Natural killer cell (primary cell): ENCODE results near the gene INPP4A. TPM values are rescaled to one million over a fixed set of nuclear protein-coding genes. Genes with fewer than 3 reads are reported as not detected.

Experiments used
- ATAC-seq, 3 donors: fragments of 150-1000 bp in 2 of 3; fragments of 200-7000 bp in 1 of 3; cut with Tn5 transposase; 1 replicate in 1 of 3; 2 replicates in 2 of 3; pipeline ENCODE4 v1.10.0; 2021; ENCODE audit warnings: mild to moderate bottlenecking in 2 of 3, moderate library complexity in 2 of 3
- DNase-seq, 2 donors: peaks; one replicate each; pipeline versions ENCODE4 v3.0.0 to v3.0.0-alpha.2; 2013 to 2021; ENCODE audit warnings: mixed read lengths in 1 of 2
- H3K27ac ChIP-seq: one replicate; pipeline ENCODE4 v1.5.1; 2013; ENCODE audit warnings: mild to moderate bottlenecking, low read length
- H3K27me3 ChIP-seq: one replicate; pipeline ENCODE4 v1.6.1; 2013; ENCODE audit warnings: low read length; ENCODE audit not compliant: control insufficient read depth, insufficient read depth
- H3K36me3 ChIP-seq: one replicate; pipeline ENCODE4 v1.6.1; 2013; ENCODE audit warnings: low read length; ENCODE audit not compliant: control insufficient read depth, insufficient read depth
- H3K4me1 ChIP-seq: one replicate; pipeline ENCODE4 v1.6.1; 2013; ENCODE audit warnings: low read length; ENCODE audit not compliant: control insufficient read depth, insufficient read depth
- H3K4me3 ChIP-seq: one replicate; pipeline ENCODE4 v1.5.1; 2013; ENCODE audit warnings: low read length
- H3K9me3 ChIP-seq: one replicate; pipeline ENCODE4 v1.6.1; 2013; ENCODE audit warnings: low read length; ENCODE audit not compliant: control insufficient read depth, insufficient read depth
- H3K27ac Mint-ChIP-seq, 2 donors: one replicate each; pipeline ENCODE4 v1.8.0; 2022; ENCODE audit warnings: mild to moderate bottlenecking in 2 of 2, mixed read lengths in 2 of 2, moderate library complexity in 1 of 2
- H3K27me3 Mint-ChIP-seq, 2 donors: one replicate each; pipeline ENCODE4 v1.8.0; 2022; ENCODE audit warnings: low read depth in 2 of 2, mixed read lengths in 2 of 2
- H3K36me3 Mint-ChIP-seq: one replicate; pipeline ENCODE4 v1.8.0; 2022; ENCODE audit warnings: mixed read lengths
- H3K4me1 Mint-ChIP-seq, 2 donors: one replicate each; pipeline ENCODE4 v1.8.0; 2022; ENCODE audit warnings: mixed read lengths in 2 of 2
- H3K4me3 Mint-ChIP-seq: one replicate; pipeline ENCODE4 v1.8.0; 2022; ENCODE audit warnings: mild to moderate bottlenecking, moderate library complexity, mixed read lengths
- H3K9me3 Mint-ChIP-seq, 2 donors: one replicate each; pipeline ENCODE4 v1.8.0; 2022; ENCODE audit warnings: mixed read lengths in 2 of 2
- CTCF ChIP-seq: fragments of 200-600 bp; IDR thresholded peaks from one replicate; pipeline ENCODE4 v1.8.0; 2022; ENCODE audit warnings: antibody characterized with exemption
- WGBS: methylation state at CpG from one replicate; pipeline ENCODE4 v1.1.7; 2013; ENCODE audit warnings: missing lambda C conversion rate; ENCODE audit not compliant: insufficient coverage; 5-methylcytosine and 5-hydroxymethylcytosine counted together
- intact Hi-C: fragments of 100-400 bp; cut with micrococcal nuclease; formaldehyde crosslinking; loops from one replicate; pipeline ENCODE4 v1.14.2; 2022
- total RNA-seq, 4 donors: library from RNA; stranded (reverse); fragments of 120-200 nt in 1 of 4; gene quantifications; one replicate each; pipeline versions ENCODE4 v1.2.3 to v1.2.4, GENCODE V29; 2013 to 2022

INPP4A gene
- total RNA-seq, 3 donors from 2014 or later (not counting 1 experiment from before 2014, with no cell fraction given), result 192 to 243 (median 225) TPM

- Histone ChIP-seq H3K27ac (no peak overlapping the region), H3K9me3 (no peaks in the 10 kb centered on the region), H3K27me3 (no peaks in the 10 kb centered on the region), H3K4me3 (no peak overlapping the region), H3K4me1 (no peaks in the 10 kb centered on the region), H3K36me3 (peaks cover 40% of the 10 kb centered on the region)
- H3K9me3 Mint-ChIP-seq, result peaks cover 0 to 1% of the 10 kb centered on the region in 2 donors
- no peak overlapping the region for H3K4me3 Mint-ChIP-seq
- peaks cover 8 to 12% of the 10 kb centered on the region in 2 donors for H3K4me1 Mint-ChIP-seq
- intact Hi-C loops, result no loop called here
- WGBS, result no CpG with 5 or more reads among the region's 1 CpG
- no peak for ATAC-seq
- H3K27ac Mint-ChIP-seq, result peak overlapping the region; percentile 70 to 73
- DNase-seq, result no peak
- TF ChIP-seq CTCF, result no peak
- peaks cover 9% of the 10 kb centered on the region for H3K36me3 Mint-ChIP-seq
- no peaks in the 10 kb centered on the region for H3K27me3 Mint-ChIP-seq
Measured at GRCh38 chr2:98598781-98599428, 154.2 kb downstream of the INPP4A start.

GRCh38 chr2:98601532-98602132 is 157.0 kb downstream of the INPP4A start:
- peak; percentile 14 for TF ChIP-seq CTCF
- H3K27me3 Mint-ChIP-seq, result no peaks in the 10 kb centered on the region
- H3K27ac Mint-ChIP-seq, result peak overlapping the region; percentile 43 to 49
- Histone ChIP-seq H3K36me3 (peaks cover 39% of the 10 kb centered on the region), H3K27me3 (no peaks in the 10 kb centered on the region), H3K9me3 (no peaks in the 10 kb centered on the region), H3K4me1 (peaks cover 6% of the 10 kb centered on the region), H3K4me3 (no peak overlapping the region), H3K27ac (peak overlapping the region; percentile 11)
- peaks cover 21 to 28% of the 10 kb centered on the region in 2 donors for H3K4me1 Mint-ChIP-seq
- H3K9me3 Mint-ChIP-seq, result no peaks in the 10 kb centered on the region
- peak in 1 of 2 donors; percentile 42 for DNase-seq
- H3K36me3 Mint-ChIP-seq, result peaks cover 2% of the 10 kb centered on the region
- no peak overlapping the region for H3K4me3 Mint-ChIP-seq
- peak; percentile 54 to 83 (median 70) for ATAC-seq
- intact Hi-C loops, result no loop called here
- WGBS, result 91% methylated on average over 3 of the region's 3 CpGs

- peaks cover 28% of the 10 kb centered on the region for H3K36me3 ChIP-seq
- no peak overlapping the region for H3K27ac ChIP-seq
- H3K27me3 ChIP-seq, result no peaks in the 10 kb centered on the region
- peak overlapping the region; percentile 88 to 97 for H3K27ac Mint-ChIP-seq
- H3K9me3 Mint-ChIP-seq, result no peaks in the 10 kb centered on the region
- no peaks in the 10 kb centered on the region for H3K36me3 Mint-ChIP-seq
- intact Hi-C loops, result no loop called here
- WGBS, result 72% methylated on average over 2 of the region's 2 CpGs
- peaks cover 25% of the 10 kb centered on the region for H3K4me1 ChIP-seq
- no peaks in the 10 kb centered on the region for H3K27me3 Mint-ChIP-seq
- DNase-seq (no peak), ATAC-seq (no peak)
- no peak for TF ChIP-seq CTCF
- H3K4me3 Mint-ChIP-seq, result no peak overlapping the region
- H3K9me3 ChIP-seq, result no peaks in the 10 kb centered on the region
- no peak overlapping the region for H3K4me3 ChIP-seq
- H3K4me1 Mint-ChIP-seq, result peaks cover 36 to 46% of the 10 kb centered on the region in 2 donors
Measured at GRCh38 chr2:98604547-98604946, 159.9 kb downstream of the INPP4A start.
